GM18502 (cell line): ENCODE results near the gene LYPD6.
"Not testable (repeated sequence)": the region's sequence is repeated elsewhere in the genome, so short reads cannot be mapped to it uniquely, and the experiment has no call there.

Source experiments
- ATAC-seq: cut with Tn5 transposase; IDR thresholded peaks from one replicate; pipeline ENCODE4 v1.9.1; 2021; ENCODE audit warnings: mild to moderate bottlenecking; ENCODE audit not compliant: unreplicated experiment, poor library complexity

The LYPD6 gene

GRCh38 chr2:149490296-149490695 lies 159.9 kb downstream of the LYPD6 start:
- no peak for ATAC-seq

- no peak for ATAC-seq
Measured at GRCh38 chr2:149492923-149493322, 162.5 kb downstream of the LYPD6 start.

GRCh38 chr2:149499204-149499603 lies 168.8 kb downstream of the LYPD6 start:
- not testable (repeated sequence) for ATAC-seq

GRCh38 chr2:149506808-149507207 lies 176.4 kb downstream of the LYPD6 start:
- not testable (repeated sequence) for ATAC-seq

- no peak for ATAC-seq
Measured at GRCh38 chr2:149507974-149508373, 177.6 kb downstream of the LYPD6 start.

GRCh38 chr2:149513461-149513860 lies 183.1 kb downstream of the LYPD6 start:
- no peak for ATAC-seq
